Subcutaneous adipose tissue (tissue), 4 donors: ENCODE data around the gene CORO2A. TPM values are rescaled to one million over a fixed set of nuclear protein-coding genes. Genes with fewer than 3 reads are reported as not detected.

Experiments
- CTCF ChIP-seq: fragments of 450-650 bp; IDR thresholded peaks from one replicate; pipeline ENCODE4 v1.5.1; 2016; ENCODE audit warnings: low read depth, mild to moderate bottlenecking, control low read depth, antibody characterized with exemption, moderate library complexity
- total RNA-seq, 4 donors: library from RNA; depleted of rRNA; stranded (reverse); fragments of >200 nt; gene quantifications; one replicate each; pipeline ENCODE4 v1.1.0, GENCODE V29; 2016

CORO2A gene
- 10 to 100 TPM in 1 of 4 donors, 1 to 10 TPM in 2, under 1 TPM in 1; 0.82 to 10.4 (median 2.0) TPM for total RNA-seq

GRCh38 chr9:98192503-98193335, at the start of gene CORO2A:
CORO2A (minus strand) TSS chr9:98192637; CDS start chr9:98157660, 34,977 bp downstream.
- TF ChIP-seq CTCF = no peak

GRCh38 chr9:98241357-98242300, 49.2 kb upstream of the CORO2A start:
- TF ChIP-seq CTCF = no peak

GRCh38 chr9:98240475-98240874, 48.0 kb upstream of the CORO2A start:
- TF ChIP-seq CTCF = no peak

GRCh38 chr9:98236901-98237487, 44.6 kb upstream of the CORO2A start:
- TF ChIP-seq CTCF = no peak

- no peak for TF ChIP-seq CTCF
These were observed 42.7 kb upstream of the CORO2A start for GRCh38 chr9:98235126-98235525.

GRCh38 chr9:98234245-98234825, 41.9 kb upstream of the CORO2A start:
- TF ChIP-seq CTCF = no peak
